Effector memory CD4-positive, alpha-beta T cell (primary cell): Measurements from ENCODE around the gene OTUD4.
A peak's percentile ranks its signal among the peaks of the same experiment; 100 is the strongest.
"Not testable (repeated sequence)": the region's sequence is repeated elsewhere in the genome, so short reads cannot be mapped to it uniquely, and the experiment has no call there.

Experiments used
- DNase-seq, 3 donors: peaks; one replicate each; pipeline ENCODE4 v3.0.0-alpha.2; 2020
- H3K27ac ChIP-seq: 2 replicates; pipeline ENCODE4 v1.7.0; 2013; ENCODE audit warnings: mild to moderate bottlenecking, low read length, moderate library complexity; ENCODE audit not compliant: insufficient read depth, poor library complexity, severe bottlenecking
- H3K27me3 ChIP-seq: replicated peaks from 2 replicates; pipeline ENCODE4 v1.7.0; 2013; ENCODE audit warnings: mild to moderate bottlenecking, low read length; ENCODE audit not compliant: insufficient read depth, control insufficient read depth, poor library complexity, severe bottlenecking
- H3K36me3 ChIP-seq: 2 replicates; pipeline ENCODE4 v1.7.0; 2013; ENCODE audit warnings: mild to moderate bottlenecking, low read length, moderate library complexity; ENCODE audit not compliant: control insufficient read depth, insufficient read depth
- H3K4me1 ChIP-seq: 2 replicates; pipeline ENCODE4 v1.7.0; 2013; ENCODE audit warnings: low read length, mild to moderate bottlenecking; ENCODE audit not compliant: control insufficient read depth, insufficient read depth, poor library complexity, severe bottlenecking
- H3K4me3 ChIP-seq: 2 replicates; pipeline ENCODE4 v1.7.0; 2013; ENCODE audit warnings: low read length, low read depth, mild to moderate bottlenecking; ENCODE audit not compliant: insufficient read depth, poor library complexity, severe bottlenecking
- H3K9me3 ChIP-seq: 2 replicates; pipeline ENCODE4 v1.7.0; 2013; ENCODE audit warnings: mild to moderate bottlenecking, low read length, moderate library complexity; ENCODE audit not compliant: control insufficient read depth

Gene OTUD4

GRCh38 chr4:145179861-145180297 is 510 bp downstream of the OTUD4 start:
- not testable (repeated sequence) for H3K9me3 ChIP-seq, H3K27me3 ChIP-seq, DNase-seq, H3K36me3 ChIP-seq
- H3K27ac ChIP-seq = peak overlapping the region; percentile 92
- H3K4me3 ChIP-seq = peak overlapping the region; percentile 71
- H3K4me1 ChIP-seq = peaks cover 19% of the 10 kb centered on the region

DNA sequence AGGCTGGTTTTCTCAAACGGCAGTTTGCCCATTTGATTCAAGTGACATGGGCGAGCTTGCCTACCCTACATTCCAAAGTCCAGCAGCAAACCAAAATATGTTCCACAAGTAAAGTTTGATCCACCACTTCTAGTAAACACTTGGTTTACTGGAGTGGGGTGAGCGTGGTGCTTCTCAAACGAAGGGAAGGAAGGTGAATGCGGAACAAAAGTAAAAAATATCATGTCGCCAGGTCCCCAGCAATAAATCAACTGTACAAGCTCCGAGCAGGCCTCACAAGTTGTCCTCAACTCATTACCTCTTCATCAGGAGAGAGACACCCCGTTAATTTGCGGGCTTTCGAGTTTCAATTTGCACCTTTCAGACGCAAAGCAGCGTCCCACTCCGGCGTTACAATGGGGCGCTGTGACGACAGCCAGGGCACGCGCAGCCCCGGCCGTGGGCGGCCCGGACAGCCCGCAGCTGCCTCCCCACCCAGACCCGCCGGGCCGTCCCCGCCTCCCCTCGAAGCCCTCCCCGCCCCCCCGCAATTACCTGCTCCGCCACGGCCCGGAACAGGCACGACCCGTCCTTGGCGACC is 1.0 kb downstream of the OTUD4 start:
- Histone ChIP-seq H3K27me3 (no peaks in the 10 kb centered on the region), H3K4me3 (peak overlapping the region; percentile 70), H3K27ac (peak overlapping the region; percentile 92), H3K36me3 (peaks cover under 1% of the 10 kb centered on the region), H3K4me1 (peaks cover 19% of the 10 kb centered on the region), H3K9me3 (no peaks in the 10 kb centered on the region)
- DNase-seq = peak; percentile 65 to 69 (median 66)

DNA sequence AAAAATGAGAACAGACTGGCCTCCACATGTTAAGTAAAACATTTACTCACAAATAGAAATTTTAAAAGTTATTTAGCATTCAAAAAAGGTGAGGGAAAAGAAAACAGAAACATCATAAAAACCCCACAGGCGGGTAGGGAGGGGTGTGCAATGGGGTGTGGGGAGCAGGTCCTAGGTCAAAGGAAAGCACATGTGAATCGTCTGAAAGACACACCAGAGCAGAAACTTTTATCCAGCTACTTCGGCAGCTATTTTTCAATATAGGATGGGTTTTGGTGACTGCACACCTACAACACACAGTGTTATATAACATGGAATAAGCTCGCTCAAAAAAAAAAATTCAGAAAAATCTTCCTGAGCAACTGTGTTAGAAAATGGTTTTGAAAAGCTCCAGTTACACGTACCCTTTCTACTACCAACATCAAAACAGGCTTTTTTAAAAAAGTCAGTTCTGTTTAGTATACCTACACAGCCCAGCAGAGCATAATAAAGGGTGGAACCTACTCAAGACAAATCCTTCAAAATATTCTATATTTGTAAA is 1.6 kb downstream of the OTUD4 start:
- H3K27me3 ChIP-seq = no peaks in the 10 kb centered on the region
- peak overlapping the region; percentile 70 for H3K4me3 ChIP-seq
- H3K27ac ChIP-seq = peak overlapping the region; percentile 92
- no peaks in the 10 kb centered on the region for H3K9me3 ChIP-seq
- peaks cover 6% of the 10 kb centered on the region for H3K36me3 ChIP-seq
- peaks cover 19% of the 10 kb centered on the region for H3K4me1 ChIP-seq
- DNase-seq = no peak

DNA sequence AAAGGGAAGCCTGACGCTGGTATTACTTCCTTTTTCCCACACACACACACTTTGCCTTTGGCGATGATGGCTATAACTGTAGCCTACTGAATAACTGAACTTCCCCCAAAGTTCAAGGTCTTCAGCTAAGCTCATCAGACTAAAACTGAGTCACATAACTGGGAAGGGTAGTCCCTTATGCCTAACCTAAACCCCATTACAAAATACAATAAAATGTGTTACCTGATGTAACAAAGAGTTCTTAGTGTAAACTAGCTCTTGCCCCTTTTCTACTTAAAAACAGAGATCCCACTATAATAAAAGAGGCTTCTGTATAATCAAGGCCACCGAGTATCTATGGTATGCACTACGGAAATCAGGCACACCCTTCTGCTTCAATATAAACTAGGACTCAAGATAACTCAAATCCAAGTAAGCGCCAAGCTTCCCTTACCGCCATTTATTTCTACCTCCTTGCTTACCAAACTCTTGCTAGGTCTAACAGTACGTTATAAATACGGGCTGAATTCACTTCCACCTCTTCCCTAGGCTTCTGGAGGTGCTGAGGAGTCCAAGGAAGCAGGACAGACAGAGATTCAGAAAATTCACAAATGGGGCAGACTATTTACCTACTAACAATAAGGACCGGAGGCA is 2.4 kb downstream of the OTUD4 start:
- peak overlapping the region; percentile 92 for H3K27ac ChIP-seq
- DNase-seq = no peak
- H3K4me1 ChIP-seq = peaks cover 19% of the 10 kb centered on the region
- H3K27me3 ChIP-seq = no peaks in the 10 kb centered on the region
- peaks cover 10% of the 10 kb centered on the region for H3K36me3 ChIP-seq
- H3K9me3 ChIP-seq = no peaks in the 10 kb centered on the region
- peak overlapping the region; percentile 70 for H3K4me3 ChIP-seq

DNA sequence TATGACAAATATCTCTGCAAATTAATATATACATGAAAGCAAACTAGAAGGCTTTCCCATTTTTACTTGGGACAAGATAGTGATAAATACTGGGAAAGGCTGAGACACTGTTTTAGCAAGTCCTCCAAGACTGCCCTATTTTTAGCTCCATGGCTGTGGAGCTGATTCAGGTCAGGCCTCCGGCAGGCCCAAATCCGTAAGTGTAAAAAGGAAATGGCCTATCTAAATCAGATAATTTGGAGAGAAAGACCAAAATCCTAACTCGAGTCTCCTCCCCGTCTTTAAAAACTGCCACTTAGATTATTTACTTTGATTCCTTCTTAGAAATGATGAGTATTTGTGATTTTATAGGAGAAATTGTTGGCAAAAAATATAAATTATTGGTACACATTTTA is 2.9 kb downstream of the OTUD4 start:
- Histone ChIP-seq H3K27me3 (no peaks in the 10 kb centered on the region), H3K27ac (peak overlapping the region; percentile 92), H3K36me3 (peaks cover 10% of the 10 kb centered on the region), H3K9me3 (no peaks in the 10 kb centered on the region), H3K4me3 (peak overlapping the region; percentile 70), H3K4me1 (peaks cover 19% of the 10 kb centered on the region)
- DNase-seq = no peak

DNA sequence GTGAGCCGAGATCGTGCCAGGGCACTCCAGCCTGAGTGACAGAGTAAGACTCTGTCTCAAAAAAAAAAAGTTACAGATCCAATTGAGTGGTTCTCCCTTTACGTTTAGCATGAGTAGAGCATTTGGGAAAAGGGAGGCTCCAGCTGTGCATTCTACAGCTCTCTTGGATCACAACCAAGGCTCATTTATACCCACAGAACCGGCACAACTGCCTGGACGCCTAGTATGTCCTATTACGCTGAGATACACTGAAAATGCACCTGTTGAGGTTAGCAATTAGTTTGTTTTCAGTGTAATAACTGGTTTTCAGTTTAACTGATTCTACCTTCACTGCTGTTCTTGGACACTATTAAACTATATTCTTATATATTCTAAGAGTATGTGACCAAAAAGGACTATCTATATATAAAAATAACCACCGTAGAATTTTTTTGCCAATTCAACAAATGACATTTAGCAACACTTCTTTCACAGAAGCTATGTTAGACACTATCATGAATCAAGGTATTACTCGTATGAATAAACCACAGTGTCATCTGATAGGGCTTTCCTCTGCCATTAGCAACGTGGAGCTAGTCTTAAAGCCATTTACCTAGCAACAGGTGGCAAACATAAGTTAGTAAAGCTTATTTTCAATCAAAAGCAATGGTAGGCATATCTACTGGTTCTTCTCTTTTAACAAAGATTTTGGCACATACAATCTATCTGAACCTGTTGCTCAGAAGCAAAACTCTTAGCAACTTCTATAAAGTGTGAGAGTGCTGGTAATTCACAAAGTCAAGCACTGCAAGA is 3.6 kb downstream of the OTUD4 start:
- H3K36me3 ChIP-seq = peaks cover 10% of the 10 kb centered on the region
- peak overlapping the region; percentile 70 for H3K4me3 ChIP-seq
- peak overlapping the region; percentile 11 for H3K27ac ChIP-seq
- H3K27me3 ChIP-seq = no peaks in the 10 kb centered on the region
- H3K9me3 ChIP-seq = no peaks in the 10 kb centered on the region
- no peak for DNase-seq
- H3K4me1 ChIP-seq = peaks cover 19% of the 10 kb centered on the region

GRCh38 chr4:145171911-145172310 is 8.5 kb downstream of the OTUD4 start:
- Histone ChIP-seq H3K36me3 (peaks cover 27% of the 10 kb centered on the region), H3K27me3 (no peaks in the 10 kb centered on the region), H3K4me3 (no peak overlapping the region), H3K9me3 (no peaks in the 10 kb centered on the region), H3K27ac (no peak overlapping the region), H3K4me1 (peaks cover 4% of the 10 kb centered on the region)
- DNase-seq = no peak

DNA sequence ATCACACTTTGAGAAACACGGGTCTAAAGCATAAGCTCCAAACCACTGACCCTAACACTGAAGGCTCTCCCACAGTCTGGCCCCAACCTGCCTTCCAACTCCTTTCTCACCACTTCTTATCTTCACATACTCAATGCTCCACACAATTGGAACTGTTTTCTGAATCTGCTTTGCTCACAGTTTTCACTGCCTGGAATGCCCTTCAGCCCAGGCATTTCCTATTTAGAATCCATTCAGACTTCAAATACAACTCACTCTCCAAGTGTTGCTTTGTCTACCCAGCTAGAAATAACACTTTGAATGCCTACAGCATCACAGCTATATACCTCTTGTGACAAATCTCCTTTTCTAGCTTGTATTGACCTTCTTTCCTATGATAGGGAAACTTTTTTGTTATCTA is 10.2 kb downstream of the OTUD4 start:
- Histone ChIP-seq H3K27ac (no peak overlapping the region), H3K4me1 (no peaks in the 10 kb centered on the region), H3K27me3 (no peaks in the 10 kb centered on the region), H3K9me3 (no peaks in the 10 kb centered on the region), H3K36me3 (peaks cover 27% of the 10 kb centered on the region), H3K4me3 (no peak overlapping the region)
- no peak for DNase-seq

DNA sequence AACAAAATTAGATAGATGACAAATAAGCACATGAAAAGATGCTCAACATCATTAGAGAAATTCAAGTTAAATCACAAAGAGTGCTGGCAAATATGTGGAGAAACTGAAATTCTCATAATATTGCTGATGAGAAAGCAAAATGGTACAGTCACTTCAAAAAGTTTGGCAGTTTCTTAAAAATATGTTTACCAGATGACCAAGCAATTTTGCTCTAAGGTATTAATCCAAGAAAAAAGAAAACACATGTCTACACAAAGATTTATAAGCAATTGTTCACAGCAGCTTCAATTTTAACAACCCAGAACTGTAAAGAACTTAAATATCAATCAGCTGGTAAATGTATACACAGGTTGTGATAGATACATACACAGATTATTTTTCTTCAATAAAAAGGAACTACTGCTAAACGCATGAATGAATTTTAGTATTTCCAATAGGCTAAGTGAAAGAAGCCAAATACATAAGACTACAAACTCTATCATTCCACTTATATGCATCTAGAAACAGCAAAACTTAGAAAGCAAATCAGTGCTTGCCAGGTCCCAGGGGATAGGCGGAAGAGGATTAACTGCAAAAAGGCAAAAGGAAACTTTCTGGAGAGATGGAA is 11.7 kb downstream of the OTUD4 start:
- Histone ChIP-seq H3K9me3 (no peaks in the 10 kb centered on the region), H3K36me3 (peaks cover 20% of the 10 kb centered on the region), H3K27me3 (no peaks in the 10 kb centered on the region), H3K4me1 (no peaks in the 10 kb centered on the region), H3K4me3 (no peak overlapping the region), H3K27ac (no peak overlapping the region)
- no peak for DNase-seq
